ENCODE data around the gene ARHGAP22.
A peak's percentile ranks its signal among the peaks of the same experiment; 100 is the strongest.

The ARHGAP22 gene

DNA sequence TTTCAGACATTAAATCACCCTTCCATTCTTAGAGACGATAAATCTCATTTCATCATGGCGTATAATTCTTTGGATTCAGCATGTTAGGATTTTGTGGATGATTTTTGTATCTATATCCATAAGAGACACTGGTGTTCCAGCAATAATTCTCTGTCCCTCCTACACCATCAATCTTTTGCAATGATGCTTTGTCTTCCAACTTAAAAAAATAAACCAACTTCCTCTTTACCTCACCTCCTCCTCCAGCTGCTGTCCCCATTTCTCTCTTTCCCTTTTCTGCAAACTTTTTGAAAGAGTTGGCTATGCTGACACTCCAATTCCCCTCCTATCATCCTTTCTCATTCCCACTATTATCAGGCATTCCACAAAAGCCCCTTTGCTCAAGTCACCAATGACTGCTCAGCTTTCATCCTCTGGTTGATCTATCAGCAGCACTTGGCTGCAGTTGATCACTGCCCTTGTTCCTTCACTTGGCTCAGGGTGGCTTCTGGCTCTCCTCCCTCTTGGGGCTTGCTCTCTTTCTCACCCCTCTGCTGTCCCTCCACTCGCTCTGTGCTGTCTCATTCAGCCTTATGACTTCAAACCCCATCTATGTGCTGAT, 130.0 kb downstream of the ARHGAP22 start:
- DNase-seq: peak; percentile 4

DNA sequence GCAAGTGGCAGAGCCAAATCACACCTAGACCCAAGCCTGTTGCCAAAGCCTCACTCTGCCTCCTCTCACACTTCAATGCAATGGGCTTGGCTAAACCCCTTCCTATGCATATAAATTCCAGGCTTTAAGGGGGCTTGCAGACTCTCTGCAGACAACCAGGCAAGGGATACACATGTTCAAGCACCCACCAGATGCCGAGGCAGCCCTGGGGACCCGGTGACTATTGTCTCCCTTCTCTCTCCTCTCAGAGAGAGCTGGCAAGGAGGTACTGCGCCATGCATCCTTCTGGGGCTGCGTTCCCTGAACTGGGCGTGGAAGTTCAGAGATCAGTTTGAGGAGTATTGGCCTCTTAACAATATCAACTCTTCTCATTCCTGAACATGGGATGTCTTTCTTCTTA, 131.2 kb downstream of the ARHGAP22 start:
- peak; percentile 17 for DNase-seq

DNA sequence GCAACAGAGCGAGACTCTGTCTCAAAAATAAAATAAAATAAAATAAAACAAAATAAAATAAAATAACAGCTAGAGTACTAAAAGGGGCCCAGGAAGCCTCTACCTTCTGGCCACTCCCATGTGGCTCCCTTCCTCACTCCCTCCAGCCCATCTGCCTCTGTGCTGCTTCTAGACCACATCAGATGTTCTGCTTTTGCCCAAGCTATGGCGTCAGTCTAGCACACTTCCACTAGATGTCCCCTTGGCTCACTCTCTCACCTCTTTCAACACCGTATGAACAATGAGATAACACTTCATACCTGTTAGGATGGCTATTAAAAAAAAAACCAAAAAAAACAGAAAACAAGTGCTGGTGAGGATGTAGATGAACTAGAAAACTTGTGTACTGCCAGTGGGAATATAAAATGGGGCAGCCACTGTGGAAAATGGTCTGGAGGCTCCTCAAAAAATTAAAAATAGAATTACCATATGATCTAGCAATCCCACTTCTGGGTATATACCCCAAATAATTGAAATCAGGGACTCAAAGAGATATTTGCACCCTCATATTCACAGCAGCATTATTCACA, 132.3 kb downstream of the ARHGAP22 start:
- no peak for DNase-seq

DNA sequence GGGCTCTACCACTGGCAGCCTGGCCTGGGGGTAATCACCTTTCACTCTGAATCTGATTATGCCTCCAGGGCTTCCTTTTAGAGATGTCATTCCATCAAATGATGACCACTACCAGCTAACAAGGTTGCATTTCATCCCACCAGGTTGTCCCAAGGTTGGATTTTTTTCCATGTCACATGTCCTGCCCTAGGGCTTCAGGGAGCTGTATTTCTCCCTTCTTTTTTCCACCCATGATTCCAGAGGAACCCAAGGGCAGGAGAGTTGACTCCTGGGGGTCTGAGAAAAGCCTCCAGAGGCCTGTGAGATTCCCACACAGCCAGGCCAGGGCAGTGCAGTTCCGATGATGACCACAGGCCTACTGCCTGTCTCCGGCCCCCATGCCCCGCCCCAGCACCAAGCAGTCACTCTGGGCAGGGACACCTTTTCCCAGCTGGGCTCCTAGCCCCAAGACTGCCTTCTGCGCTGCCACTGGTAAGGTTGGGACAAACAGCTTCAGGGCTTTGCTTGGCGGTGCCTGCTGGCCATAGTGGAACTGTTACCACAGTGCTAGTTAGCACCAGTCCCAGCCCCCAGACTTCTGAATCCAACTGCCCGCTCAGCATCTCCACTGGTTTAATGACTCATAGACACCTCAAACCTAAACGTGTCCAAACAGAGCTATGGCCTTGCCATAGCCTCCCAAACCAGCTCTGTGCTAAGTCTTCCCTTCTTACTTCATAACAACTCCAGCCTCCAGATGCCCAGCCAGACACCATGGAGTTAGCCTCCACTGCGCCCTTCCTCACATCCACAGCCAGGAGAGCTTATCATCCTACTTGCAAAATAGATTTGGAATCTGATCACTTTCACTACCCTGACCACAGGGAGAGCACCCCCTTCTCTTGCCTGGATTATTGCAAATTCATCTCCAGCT, 133.7 kb downstream of the ARHGAP22 start:
- peak; percentile 19 for DNase-seq

DNA sequence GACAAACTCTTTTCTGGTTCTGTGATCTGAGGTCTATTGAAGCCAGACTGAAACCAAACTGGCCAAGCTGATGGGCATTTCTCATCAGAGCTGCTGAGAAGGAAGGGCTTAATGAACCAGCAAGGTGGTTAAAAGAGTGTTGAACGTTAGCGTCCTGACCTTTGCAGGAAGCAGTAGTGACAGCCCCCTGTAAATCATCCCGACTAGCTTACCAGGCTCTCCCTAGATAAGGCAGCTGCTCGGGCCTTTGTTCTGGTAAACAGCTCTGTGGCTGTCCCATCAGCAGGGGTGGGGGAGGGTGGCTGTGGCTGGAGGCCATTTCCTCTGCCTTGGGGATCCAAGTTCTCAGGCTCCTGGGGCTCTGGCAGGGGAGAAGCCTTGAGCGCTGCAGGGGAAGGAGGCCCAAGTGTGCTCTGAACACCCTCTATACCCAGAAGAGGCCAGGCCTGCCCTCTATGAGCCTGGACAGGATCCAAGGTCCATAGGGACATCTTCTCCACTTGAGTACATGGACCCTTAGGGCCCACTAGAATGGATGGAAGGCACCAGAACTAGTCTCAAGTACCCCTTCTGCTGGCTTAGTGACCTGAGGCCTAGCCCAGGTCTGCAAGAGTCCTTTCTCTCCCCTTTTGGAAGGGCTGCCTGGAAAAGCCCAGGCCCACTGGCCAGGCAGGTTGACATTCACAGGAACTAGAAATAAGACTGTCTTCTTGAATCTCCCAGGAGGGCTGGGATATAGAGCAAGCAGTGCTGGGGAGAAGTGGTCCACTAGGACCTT, 134.6 kb downstream of the ARHGAP22 start:
- DNase-seq: peak; percentile 12

DNA sequence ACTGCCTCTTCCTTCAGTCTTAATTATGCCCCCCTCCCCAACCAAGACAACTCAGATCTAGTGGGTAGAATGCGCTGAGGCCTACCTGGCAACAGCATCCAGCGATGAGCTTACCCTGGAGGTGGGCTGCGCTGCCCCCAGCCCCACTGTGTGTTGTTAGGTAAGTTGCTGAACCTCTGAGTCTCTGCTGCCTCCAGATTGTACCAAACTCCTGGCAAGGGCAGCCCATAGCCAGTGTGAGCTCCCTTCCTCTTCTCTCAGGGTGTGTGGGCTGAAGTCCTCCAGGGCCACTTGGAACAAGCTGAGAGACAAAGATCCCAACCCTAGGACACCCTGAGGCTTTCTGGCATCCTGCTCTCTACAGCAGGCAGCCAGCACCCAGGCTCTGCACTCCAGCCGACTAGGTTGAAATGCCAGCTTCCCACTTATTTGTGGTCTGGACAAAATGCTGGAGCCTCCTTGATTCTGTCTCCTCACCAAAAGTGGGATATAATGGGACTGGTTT, 135.3 kb downstream of the ARHGAP22 start:
- peak; percentile 12 for DNase-seq

DNA sequence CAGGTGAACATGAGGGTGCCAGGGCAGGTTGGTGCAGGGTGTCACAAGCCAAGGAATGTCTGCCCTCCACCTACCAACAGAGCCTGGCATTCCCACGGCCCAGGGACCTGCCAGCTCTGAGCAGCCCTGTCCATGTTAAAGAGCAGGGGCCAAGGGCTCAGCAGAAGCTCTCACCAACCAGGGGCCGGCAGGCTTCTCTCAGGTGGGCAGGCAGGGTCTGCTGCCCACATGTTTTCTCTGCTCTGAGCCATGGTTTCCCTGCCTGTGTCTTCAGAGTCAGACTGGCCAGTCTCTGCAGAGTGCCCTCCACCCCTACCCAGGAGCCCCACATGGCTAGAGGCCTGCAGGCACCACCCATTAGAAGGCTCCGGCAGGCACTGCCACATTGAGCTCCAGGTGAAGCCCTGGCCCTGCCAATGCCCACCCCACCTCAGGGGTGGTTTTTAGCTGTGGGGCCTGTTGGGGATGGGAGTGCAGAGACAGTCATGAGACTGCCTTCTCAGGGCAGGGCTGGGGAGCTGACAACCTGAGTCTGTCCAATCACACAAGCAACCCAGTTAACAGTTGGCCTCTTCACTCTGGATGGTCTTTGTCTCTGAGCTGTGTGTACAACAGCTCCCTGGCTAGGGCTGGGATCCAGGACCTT, 135.9 kb downstream of the ARHGAP22 start:
- peak; percentile 15 for DNase-seq

DNA sequence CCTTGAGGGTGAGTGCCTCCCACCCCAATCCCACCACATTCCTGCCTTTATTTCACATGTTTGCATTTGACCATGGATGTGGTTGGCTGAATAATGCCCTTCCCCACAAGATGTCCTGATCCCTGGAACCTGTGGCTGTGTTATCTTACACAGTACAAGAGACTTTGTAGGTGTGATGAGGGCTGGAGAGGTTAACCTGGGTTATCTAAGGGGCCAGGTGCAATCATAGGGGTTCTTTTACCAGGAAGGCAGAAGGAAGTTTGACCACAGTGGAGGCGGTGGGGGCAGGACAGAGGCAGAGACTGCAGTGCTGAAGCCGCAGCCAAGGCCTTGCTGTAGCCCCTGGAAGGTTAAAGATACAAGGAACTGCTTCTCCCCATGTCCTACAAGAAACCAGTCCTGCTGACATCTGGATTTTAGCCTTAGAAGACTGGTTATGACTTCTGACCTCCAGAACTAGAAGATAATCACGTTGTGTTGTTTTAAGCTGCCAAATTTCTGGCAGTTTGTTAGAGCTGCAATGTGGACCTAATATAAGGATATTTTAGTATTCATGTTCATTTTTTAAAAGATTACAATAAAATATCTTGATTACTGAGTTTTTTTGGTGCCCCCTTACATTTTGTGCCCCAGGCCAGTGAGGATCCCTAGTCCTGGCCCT, 136.6 kb downstream of the ARHGAP22 start:
- peak; percentile 8 for DNase-seq

DNA sequence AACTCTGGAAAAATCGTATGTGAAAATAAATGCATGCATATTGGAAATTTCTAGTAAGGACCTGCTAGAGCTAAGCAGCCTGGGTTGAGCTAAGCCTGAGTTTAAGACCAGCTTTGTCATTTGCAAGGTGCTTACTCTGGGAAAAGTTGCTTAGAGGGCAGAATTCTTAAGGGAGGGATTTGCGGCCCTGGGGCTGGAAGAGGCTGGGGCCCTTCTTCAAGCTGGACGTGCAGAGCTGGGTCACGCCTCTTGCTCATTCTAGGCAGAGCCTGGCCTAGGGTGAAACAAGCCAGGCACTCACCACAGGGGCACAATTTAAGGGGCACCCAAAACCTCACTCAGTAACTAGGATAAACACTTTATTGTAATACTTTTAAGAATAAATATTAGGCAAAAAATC, 137.2 kb downstream of the ARHGAP22 start:
- DNase-seq: peak; percentile 10

DNA sequence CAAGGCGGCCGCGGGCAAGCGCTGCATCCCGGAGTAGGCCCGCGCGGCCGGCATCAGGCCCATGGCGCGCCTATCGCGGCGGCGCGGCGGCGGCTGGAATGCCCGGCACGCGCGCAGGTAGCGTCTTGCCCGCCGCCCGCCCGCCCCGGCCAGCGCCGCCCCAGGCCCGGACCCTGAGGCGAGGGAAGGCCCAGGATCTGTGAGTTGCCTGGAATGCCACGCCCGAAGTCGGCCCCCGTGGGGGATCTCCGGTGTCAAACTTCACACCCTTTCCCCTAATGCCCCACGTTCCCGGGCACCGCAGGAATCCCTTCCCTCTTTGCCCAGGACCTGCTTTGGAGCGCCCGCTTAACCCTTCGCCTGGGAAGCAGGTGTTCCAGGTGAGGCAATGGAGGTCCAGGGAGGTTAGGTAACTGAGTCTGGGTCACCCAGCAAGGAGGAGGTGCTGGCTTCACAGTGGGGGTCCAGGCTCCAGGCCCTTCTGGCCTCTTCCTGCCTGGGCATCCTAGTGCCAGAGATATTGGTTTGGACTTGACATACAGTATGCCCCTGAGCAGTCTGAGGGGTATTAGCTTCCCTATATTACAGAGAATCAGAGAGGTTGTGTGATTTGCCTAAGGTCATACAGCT, 138.1 kb downstream of the ARHGAP22 start:
- DNase-seq: peak; percentile 5

DNA sequence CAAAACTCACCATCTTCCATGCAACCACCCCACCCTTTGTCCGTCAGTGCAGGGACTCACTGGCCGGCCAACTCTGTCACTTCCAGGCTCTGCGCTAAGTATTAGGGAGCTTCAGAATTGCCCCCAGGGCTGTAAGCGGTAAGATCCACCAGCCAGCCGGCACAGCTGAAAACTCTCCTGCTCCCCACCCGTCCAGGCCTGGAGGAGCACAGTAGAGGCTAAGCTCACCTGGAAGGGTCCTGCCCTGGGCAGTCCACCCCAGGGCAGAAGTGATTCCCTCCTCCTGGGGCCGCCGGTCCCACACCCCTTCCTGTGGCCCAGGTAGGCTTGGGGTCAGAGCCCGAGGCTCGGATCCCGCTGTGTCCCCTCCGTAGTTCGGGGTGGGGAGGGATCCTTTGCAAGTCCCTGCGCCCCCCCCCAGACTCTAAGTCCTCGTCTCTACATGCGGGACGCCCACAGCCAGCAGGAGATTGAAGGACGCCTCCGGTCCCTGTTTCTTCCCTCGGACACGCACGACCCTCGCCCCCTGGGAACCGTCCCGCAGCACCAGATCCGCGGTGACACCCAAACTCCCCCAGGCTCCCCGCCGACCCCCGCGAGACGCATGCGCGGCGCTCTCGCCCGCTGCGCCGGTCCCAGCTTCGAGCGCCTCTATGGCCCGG, 138.9 kb downstream of the ARHGAP22 start:
- peak; percentile 11 for DNase-seq

DNA sequence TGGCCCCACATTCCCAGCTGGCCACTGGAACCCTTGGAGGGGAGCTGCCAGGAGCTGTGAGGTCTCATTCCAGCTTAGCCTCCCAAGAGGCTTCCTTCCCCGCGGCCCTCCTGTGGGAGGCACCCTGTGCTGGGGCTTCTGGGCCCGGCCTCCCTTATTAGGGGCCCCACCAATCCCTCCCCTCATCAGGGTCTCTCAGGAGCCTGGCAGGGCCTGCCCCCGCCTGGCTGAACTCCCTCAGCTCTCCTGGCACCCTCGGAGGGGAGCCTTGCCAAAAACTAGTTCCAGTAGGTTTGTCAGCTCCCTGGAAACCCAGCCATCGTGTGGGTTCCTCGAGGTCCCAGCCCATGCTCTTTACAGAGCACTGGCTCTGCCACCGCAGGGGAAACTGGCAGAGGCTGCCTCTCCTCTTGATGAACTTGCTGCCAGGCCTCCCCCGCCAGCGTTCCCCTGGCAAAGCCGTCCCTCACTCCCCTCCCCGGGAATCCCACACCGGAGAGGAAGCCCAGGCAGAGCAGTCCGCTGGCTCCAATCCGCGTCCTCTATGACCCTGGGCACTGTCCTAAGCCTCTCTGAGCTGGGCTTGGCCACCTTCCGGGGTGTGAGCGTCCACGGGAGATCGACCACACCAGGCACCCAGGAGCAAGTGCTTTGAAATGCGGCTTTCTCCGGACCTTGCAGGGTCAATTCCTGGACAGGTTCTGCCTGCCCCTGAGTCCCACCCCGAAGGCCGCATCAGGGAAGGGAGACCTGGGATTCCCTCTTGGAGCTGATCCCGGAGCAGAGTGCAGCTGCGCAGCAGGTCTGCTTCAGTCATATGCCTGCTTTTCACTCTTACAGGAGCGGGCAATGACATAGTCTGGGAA, 139.8 kb downstream of the ARHGAP22 start:
- DNase-seq: peak; percentile 17

DNA sequence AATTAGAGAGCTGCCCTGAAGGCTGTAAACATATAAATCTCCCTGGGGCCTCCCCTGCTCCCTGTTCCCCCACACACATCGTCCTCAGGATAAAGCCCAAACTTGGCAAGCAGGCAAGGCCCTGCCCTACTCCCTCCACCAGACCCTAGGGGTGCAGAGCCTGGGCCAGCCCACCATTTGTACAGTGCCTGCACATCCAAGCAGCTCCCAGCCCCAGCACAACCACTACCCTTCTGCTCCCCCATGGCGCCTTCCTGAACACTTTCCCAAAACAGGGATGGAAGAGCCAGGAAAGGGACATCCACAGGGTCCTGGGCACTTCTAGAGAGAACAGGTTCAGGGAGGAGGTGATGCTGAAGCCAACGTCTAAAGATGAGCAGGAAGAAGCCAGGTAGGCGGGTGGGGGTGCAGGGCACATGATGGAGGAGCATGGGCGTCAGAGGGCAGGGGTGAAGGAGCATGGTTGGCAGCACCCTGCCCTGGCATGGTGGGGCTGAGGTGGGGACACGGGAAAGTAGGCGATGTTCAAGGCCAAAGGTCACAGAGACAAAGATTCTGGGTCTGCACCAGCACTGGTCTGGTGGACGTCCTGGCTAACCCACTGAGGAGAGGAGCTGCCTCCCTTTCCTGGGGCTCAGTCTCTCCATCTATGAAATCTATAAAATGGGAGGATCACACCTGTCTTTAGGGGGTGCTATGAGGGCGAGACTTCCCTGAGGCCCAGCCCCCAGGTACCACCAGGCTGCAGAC, 140.6 kb downstream of the ARHGAP22 start:
- peak; percentile 11 for DNase-seq

DNA sequence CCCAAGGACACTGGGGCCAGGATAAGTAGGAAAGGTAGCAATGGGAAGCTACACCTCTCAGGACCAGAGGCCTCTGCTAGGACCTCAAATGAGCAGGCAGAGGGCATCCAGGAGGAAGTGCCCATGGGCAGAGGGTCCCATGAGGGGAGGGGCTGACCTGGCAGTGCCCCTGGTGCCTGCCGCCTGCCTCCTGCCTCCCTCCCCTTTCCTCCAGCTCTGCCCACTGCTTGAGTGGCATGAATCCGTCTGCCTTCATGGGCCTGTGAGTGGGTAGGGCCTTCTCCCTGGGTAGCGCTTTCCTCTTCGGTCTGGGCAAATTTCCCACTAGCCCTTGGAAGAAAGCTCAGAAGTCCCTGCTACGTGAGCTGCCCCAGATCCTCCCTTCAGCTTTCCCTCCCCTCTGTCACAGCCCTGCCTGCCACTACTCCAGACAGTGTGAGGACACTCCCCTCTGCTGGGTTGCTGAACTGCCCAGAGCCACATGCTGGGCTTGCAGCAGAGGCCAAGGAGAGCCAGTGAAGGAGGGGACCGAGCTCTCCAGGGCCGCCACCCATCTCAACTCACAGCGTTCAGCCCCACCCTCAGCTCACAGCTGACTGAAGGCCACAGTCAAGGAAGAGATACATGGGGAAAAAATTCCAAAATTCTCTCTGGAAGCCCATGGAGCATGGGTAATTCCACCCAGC, 141.4 kb downstream of the ARHGAP22 start:
- peak; percentile 14 for DNase-seq

DNA sequence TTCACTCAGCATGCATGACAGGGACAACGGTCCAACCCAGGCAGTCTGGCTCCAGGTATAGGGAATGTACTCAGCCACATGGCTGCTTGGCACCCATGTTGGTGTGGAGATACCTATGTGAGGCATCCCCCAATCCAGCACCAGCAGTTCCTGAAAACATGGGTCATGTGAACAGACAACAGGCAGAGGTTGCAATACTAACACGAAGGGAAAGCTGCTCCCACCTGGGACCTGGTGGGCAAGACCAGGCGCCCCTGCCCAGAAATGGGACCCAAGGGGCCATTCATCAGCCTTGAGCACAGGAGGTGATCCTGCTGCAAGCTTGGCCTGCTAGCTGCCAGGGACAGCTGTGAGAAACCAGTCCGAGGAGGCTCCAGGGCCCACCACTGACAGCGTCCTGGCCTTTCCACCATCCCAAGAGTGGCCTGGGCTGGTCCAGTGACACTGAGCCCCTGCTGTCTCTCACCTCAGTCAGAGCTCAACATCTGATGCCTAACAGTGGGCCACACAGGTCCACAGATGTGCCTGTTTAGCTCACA, 142.3 kb downstream of the ARHGAP22 start:
- peak; percentile 11 for DNase-seq

DNA sequence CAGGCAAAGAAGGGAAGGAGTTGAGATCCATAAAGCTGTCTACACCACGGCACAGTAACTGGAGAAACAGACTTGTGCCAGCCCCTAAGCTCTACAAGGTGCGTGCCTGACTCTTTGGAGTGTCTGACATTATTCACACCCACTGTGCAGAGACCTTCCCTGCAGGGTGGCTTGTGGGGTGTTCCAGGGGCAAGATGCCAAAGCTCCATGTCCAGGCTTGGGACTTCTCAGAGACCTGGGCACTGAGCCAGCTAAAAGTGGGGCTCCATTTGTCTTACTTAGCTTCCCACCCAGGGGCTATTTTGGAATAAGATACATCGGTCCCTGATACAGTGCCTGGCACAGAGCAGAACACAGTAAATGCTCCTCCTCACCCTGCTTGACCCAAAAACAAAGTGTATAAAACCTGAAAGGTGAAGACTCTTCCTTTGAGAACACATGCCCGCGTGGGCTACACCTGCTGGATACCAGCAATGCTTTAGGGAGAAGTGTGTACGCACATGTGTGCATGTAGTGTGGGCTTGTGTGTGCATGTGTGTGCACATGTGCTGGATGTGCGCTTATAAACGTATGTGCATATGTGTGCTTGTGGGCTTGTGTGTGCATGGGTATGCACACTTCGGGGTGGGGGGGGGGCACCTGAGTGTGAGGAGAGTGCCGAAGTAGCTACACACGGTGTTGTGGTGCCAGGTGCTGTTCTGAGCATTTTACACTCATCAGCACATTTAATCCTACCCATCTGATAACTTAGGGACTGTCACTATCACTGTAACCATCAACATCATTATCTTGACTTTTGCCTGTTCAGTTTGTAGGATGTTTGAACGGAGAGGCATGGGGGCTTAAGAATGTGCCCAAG, 143.0 kb downstream of the ARHGAP22 start:
- peak; percentile 14 for DNase-seq

DNA sequence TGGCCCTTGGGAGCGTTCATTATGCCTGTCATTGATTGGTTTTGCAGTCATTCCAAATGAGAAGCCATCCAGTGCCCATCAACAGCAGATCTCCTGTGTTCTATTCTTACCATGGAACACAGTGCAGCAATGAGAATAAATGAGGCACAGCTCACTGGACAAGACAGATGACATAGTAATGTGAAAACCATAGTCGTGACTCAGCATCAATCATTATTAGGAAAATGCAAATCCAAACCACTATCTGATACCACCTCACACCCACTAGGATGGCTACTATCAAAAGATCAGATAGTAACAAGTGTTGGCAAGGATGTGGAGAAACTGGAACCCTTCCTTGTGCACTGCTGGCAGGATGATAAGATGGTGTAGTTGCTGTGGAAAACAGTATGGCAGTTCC, 144.7 kb downstream of the ARHGAP22 start:
- DNase-seq: no peak
